Measurements from ENCODE around the gene CHAD. TPM values are rescaled to one million over a fixed set of nuclear protein-coding genes. Genes with fewer than 3 reads are reported as not detected.
A peak's percentile ranks its signal among the peaks of the same experiment; 100 is the strongest.

CHAD gene
- total RNA-seq, 1 experiment from 2014 or later: not detected

DNA sequence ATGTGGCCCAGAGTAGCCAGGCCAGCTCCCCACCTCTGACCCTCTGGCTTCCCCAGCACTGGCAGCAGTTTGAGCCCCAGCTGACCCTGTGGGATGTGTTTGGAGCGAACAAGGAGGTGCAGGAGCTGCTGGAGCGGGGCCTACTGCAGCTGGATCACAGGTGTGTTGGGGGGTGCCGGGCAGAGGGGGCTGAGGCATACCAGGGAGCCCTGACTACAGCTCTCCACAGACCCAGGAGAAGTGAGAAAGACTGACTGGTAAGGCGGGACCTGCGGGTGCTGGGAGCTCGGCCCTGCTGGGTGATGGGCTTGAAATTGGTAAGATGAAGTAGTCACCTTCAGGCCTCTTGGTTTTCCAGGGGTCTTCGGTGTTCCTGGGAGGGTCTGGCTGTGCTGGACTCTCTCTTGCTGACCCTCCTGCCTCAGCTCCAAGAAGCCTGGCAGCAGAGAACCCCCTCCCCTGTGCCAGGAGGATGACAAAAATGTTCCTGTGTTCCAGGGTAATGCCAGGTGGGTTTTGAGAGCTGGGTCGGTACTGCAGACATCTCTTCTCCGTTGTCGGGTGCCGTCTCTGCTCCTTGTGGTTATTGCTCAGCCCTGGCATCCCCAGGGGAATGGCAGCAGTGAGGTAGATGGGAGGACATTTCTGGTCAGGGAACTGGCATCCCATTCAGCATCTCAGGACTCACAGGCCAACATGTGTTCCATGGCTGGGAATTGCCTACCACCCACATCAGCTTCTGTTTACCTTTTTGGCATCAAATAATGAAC, 15.9 kb upstream of the CHAD start:
- Mint-ChIP-seq H3K27me3 (ENCODE audit: insufficient read depth, unreplicated experiment) (no peaks in the 10 kb centered on the region), H3K4me1 (ENCODE audit: low read depth, unreplicated experiment) (peaks cover 24% of the 10 kb centered on the region), H3K36me3 (ENCODE audit: insufficient read depth, unreplicated experiment) (peaks cover 37% of the 10 kb centered on the region), H3K4me3 (ENCODE audit: unreplicated experiment) (no peak overlapping the region), H3K9me3 (ENCODE audit: unreplicated experiment) (no peaks in the 10 kb centered on the region), H3K27ac (ENCODE audit: unreplicated experiment) (no peak overlapping the region)
- Histone ChIP-seq H3K27me3 (replicated peaks; ENCODE audit: control insufficient read depth, insufficient read depth, low read length) (no peaks in the 10 kb centered on the region), H3K4me1 (peaks cover 8% of the 10 kb centered on the region; the same call in 1 of the 2 replicates), H3K36me3 (ENCODE audit: control insufficient read depth, insufficient read depth, low read length) (peaks cover 12% of the 10 kb centered on the region), H3K4me3 (ENCODE audit: low read depth, low read length) (no peak overlapping the region), H3K9me3 (no peaks in the 10 kb centered on the region)
- ChIA-PET CTCF (interaction anchor here (0.6 to 2.4 kb wide), 7 partner anchors 9 to 214 kb away, joined by 3 to 11 read pairs (median 4); no protein-coding TSS in a partner anchor), POLR2A (no interaction called here)
- intact Hi-C loops (cut with micrococcal nuclease; ENCODE audit: unreplicated experiment): loop anchor here (5.0 kb wide), 1 partner anchor 473 kb away; no protein-coding TSS in a partner anchor
- TF ChIP-seq CTCF (IDR thresholded peaks at IDR 0.05; ENCODE audit: insufficient read depth in 1 of 2, low read depth in 1 of 2, low read length in 1 of 2, severe bottlenecking in 1 of 2, unreplicated experiment in 1 of 2): no peak
- DNase-seq: peak in 1 of 2 experiments; percentile 44
- no TSS peak for BruUV-seq (replicated peaks)

DNA sequence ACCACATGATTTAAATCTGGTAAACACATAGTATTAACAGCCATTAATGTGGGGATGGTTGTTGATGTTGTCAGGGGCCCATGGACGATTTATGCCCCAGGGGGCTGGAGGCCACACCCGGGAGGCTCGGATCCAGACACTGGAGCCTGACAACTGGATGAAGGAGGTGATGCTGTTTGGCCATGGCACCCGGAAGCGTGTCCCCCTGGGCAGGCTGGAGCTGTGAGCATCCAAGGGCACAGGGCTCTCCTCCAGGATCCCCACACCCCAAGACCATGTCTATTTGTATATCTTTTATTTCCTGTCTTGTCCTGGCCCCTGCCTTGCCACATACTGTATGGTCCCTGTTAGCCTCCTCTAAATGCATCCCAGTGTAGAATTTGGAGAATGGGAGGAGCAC, 14.6 kb upstream of the CHAD start:
- Histone ChIP-seq H3K4me1 (peaks cover 10% of the 10 kb centered on the region), H3K27me3 (replicated peaks; ENCODE audit: control insufficient read depth, insufficient read depth, low read length) (no peaks in the 10 kb centered on the region), H3K9me3 (no peaks in the 10 kb centered on the region), H3K36me3 (ENCODE audit: control insufficient read depth, insufficient read depth, low read length) (peaks cover 12% of the 10 kb centered on the region), H3K4me3 (ENCODE audit: low read depth, low read length) (no peak overlapping the region)
- DNase-seq: no peak
- Mint-ChIP-seq H3K9me3 (ENCODE audit: unreplicated experiment) (no peaks in the 10 kb centered on the region), H3K4me3 (ENCODE audit: unreplicated experiment) (no peak overlapping the region), H3K27me3 (ENCODE audit: insufficient read depth, unreplicated experiment) (no peaks in the 10 kb centered on the region), H3K27ac (ENCODE audit: unreplicated experiment) (no peak overlapping the region), H3K36me3 (ENCODE audit: insufficient read depth, unreplicated experiment) (peaks cover 47% of the 10 kb centered on the region), H3K4me1 (ENCODE audit: low read depth, unreplicated experiment) (peaks cover 31% of the 10 kb centered on the region)
- intact Hi-C loops (cut with micrococcal nuclease; ENCODE audit: unreplicated experiment): loop anchor here (2.0 to 5.0 kb wide), 2 partner anchors 50 to 474 kb away; partner anchors contain the start of gene EPN3
- BruUV-seq (replicated peaks): no TSS peak
- ChIA-PET CTCF (interaction anchor here (0.5 to 2.5 kb wide), 11 partner anchors 10 to 300 kb away, joined by 3 to 14 read pairs (median 4); partner anchors contain the start of gene LRRC59), POLR2A (no interaction called here)
- no peak for TF ChIP-seq CTCF (IDR thresholded peaks at IDR 0.05; ENCODE audit: insufficient read depth in 1 of 2, low read depth in 1 of 2, low read length in 1 of 2, severe bottlenecking in 1 of 2, unreplicated experiment in 1 of 2)

DNA sequence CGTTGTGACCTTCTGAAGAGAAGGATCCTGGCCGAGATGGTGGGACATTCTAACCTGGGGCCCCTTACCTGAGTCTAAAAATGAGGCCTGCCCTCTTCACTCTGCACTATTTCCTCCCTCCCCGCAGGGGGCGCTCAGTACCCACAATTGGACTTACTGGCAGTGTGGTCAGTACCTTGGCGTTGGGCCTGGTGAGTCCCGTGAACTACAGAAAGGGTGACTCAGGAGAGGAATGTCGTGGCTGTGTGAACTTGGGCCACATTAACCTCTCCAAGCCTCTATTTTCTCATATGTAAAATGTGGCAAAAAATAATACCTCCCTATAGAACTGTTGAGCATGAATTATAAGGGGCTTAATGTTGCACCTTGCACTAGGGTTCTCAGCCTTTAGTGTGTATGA, 13.8 kb upstream of the CHAD start:
- H3K4me3 Mint-ChIP-seq (ENCODE audit: unreplicated experiment): no peak overlapping the region
- BruUV-seq (replicated peaks): no TSS peak
- intact Hi-C loops (cut with micrococcal nuclease; ENCODE audit: unreplicated experiment): loop anchor here (1.0 to 5.0 kb wide), 8 partner anchors 19 to 475 kb away; partner anchors contain the start of genes EPN3 and SPATA20
- peaks cover 52% of the 10 kb centered on the region for H3K36me3 Mint-ChIP-seq (ENCODE audit: insufficient read depth, unreplicated experiment)
- H3K27ac Mint-ChIP-seq (ENCODE audit: unreplicated experiment): peak overlapping the region; percentile 32
- POLR2A ChIA-PET: interaction anchor here (1.0 kb wide), 1 partner anchor 19 kb away, joined by 3 read pairs; no protein-coding TSS in a partner anchor
- no peaks in the 10 kb centered on the region for H3K9me3 Mint-ChIP-seq (ENCODE audit: unreplicated experiment)
- H3K36me3 ChIP-seq (ENCODE audit: control insufficient read depth, insufficient read depth, low read length): peaks cover 12% of the 10 kb centered on the region
- peaks cover 37% of the 10 kb centered on the region for H3K4me1 Mint-ChIP-seq (ENCODE audit: low read depth, unreplicated experiment)
- TF ChIP-seq CTCF (IDR thresholded peaks at IDR 0.05; ENCODE audit: insufficient read depth in 1 of 2, low read depth in 1 of 2, low read length in 1 of 2, severe bottlenecking in 1 of 2, unreplicated experiment in 1 of 2): peak; percentile 99 to 100
- H3K4me1 ChIP-seq: peaks cover 13% of the 10 kb centered on the region
- CTCF ChIA-PET: interaction anchor here (0.6 to 2.5 kb wide), 9 partner anchors 16 to 300 kb away, joined by 3 to 14 read pairs (median 3); no protein-coding TSS in a partner anchor
- no peaks in the 10 kb centered on the region for H3K27me3 ChIP-seq (replicated peaks; ENCODE audit: control insufficient read depth, insufficient read depth, low read length)
- H3K4me3 ChIP-seq (ENCODE audit: low read depth, low read length): no peak overlapping the region
- no peaks in the 10 kb centered on the region for H3K9me3 ChIP-seq
- peak; percentile 96 to 99 for DNase-seq
- no peaks in the 10 kb centered on the region for H3K27me3 Mint-ChIP-seq (ENCODE audit: insufficient read depth, unreplicated experiment)
